SKM-1 (cell line): ENCODE measurements around the gene KCNMB4.

Experiments
- DNase-seq: peaks from one replicate; lab custom pipeline; 2025; ENCODE audit not compliant: unreplicated experiment; lab: John Stamatoyannopoulos, UW

Gene KCNMB4, protein sequence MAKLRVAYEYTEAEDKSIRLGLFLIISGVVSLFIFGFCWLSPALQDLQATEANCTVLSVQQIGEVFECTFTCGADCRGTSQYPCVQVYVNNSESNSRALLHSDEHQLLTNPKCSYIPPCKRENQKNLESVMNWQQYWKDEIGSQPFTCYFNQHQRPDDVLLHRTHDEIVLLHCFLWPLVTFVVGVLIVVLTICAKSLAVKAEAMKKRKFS

DNA sequence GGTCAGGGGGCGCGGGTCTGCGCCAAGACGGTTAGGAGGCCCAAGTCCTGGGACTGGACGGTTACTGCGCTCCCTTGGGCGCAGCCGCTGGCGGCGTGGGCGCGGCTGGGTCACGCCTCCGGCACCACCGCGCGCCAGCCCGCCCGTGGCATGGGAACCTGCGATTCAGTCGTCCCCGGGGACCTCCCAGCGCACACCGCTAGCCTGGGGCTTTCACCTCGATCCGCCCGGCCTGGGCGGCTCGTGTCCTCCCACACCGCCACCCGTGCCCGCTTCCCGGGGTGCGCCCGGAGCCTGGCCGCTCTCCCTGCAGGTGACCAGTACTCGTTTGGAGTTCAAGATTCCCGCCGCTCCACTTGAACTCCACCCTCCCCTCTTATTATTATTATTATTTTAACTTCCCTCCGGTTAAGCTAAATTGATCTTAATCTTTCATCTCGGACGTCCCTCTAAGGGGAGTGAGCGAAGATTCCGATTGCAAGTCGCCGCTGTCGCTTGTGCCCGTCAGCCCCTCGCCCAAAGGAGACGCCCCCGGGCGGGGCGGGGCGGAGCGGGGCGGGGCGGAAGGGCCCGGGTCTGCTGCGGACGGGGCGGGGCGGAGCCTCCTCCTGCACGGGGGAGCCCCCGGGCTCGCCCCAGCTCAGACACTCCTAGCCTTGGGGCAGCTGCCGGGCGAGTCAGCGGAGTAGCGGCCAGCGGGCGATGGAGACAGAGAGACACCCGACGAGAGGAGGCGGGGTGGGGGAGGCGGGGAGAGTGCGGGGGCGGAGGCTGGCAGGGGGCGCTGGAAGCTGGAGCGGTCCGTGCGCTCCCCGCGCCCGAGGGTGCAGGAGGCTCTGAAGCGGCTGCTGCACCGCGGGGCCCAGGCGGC lies at the start of gene KCNMB4:
Gene KCNMB4 (plus strand): TSS at position 643 of the 871 bp plus-strand sequence. CDS start 445 bp downstream, outside the sequence.
- no peak for DNase-seq

DNA sequence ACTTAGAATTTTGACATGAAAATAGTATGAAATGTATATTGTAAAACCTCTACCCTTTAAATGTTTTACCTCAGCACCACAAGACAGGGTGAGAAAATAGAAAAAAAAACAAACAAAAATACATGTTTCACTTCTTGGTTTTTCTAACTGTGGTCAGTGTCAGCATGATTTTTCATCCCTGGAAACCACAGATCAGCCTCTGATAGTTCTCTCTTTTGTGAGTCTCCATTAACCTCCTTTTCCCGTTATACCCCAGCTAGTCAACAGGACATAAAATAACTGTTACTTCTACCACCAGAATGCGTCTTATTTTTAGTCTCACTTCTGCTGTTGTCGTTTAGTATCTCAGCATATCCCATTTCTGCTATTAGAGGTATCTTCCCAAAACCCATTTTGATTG lies 48.3 kb upstream of the KCNMB4 start:
- no peak for DNase-seq

DNA sequence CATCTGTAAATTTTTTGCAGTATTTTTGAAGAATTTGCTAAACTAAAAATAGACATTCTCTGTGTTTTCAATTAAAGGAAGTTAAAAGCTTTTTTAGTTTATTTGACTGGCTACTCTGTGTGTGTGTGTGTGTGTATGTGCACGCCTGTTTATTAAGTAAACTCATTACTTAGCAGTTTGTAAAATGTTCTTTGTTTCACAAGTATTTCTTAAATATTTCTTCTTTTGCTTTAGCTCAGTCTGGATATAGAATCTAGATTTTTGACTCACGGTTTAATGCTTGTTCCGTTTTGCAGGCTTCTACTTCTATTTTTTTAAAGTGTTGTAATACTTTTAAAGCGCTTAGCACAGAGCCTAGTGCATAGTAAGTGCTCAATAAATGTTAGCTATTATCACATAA lies 46.5 kb upstream of the KCNMB4 start:
- DNase-seq, result no peak

DNA sequence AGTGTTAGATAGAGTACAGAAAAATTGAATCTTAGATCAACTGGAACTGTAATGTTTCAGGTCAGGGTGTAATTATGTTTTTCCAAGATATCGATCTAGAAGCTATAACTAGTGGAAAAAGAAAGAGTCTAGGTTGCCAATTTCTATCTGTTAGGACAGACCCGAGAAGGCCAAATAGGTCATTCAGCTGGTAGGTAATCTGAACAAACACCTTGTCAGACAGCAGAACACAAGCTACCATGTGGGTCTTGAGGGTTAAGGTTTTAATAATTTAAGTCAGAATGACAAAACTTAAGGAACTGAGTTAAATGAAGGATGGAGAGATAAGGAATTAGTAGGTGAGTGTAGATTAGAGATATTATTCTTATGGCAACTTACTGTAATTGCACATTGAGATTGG lies 44.9 kb upstream of the KCNMB4 start:
- no peak for DNase-seq

DNA sequence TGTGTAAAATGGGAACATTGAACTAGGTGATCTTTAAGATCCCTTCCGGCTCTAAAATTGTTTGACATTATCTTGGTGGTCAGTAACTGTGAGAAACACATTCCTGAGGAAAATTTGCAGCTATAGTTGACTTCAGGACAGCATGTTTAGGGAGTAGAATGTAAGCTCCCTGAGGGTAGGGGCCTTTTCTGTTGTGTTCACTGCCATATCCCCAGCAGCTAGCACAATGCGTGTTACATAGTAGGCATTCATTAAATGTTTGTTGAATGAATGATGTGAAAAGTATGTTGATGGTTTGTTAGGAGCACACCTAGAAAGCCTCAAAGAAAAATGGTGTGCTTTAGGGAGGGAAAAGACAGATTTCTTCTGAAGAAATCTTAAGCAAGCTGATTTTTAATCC lies 38.5 kb upstream of the KCNMB4 start:
- DNase-seq, result no peak

DNA sequence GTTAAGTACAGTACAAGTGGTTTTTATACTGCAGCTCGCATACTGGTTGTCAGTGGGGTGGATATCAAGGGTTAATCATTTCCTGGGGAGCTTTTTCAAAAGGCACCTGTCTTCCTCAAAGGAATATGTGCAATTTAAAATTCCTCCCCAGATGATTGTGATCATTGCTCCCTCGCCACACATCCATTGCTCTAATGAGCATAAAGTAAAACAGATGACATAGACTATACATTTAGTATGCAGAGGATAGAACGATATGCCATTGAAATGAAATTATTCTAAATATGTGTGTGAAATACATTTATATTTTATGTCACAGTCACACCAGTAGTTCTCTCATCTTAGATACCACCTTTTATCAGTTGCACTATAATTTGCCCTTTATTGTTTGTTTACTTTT lies 36.4 kb upstream of the KCNMB4 start:
- no peak for DNase-seq

DNA sequence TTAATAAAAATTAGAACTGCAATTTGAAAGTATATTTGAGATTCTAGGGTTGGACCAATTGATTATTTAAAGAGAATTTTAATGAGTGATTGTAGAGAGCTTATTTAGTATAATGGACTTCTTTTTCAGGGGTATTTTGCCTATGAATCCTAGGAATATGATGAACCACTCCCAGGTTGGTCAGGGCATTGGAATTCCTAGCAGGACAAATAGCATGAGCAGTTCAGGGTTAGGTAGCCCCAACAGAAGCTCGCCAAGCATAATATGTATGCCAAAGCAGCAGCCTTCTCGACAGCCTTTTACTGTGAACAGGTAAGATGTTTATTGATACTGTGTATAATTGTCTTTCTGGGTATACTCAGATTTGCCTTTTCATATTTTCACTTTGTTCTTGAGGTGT lies 35.9 kb upstream of the KCNMB4 start:
- DNase-seq, result no peak

DNA sequence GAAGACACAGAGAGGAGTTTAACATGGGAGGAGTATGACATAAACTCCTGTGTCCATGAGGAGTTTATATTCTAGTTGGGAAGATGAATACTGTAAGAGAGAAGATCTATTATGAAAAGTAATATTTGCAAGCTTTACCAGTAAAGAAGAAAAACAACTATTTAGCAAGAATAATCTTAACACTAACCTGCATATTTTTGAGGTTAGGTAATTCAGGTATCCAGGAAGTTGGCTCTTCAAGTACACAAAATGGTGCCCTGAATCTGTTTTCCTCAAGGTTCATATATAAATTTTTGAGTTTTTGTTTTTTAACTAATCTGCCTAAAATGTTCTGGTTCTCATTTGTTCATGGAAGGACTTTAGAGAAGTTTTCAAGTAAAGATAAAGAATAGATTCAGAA lies 33.9 kb upstream of the KCNMB4 start:
- no peak for DNase-seq

DNA sequence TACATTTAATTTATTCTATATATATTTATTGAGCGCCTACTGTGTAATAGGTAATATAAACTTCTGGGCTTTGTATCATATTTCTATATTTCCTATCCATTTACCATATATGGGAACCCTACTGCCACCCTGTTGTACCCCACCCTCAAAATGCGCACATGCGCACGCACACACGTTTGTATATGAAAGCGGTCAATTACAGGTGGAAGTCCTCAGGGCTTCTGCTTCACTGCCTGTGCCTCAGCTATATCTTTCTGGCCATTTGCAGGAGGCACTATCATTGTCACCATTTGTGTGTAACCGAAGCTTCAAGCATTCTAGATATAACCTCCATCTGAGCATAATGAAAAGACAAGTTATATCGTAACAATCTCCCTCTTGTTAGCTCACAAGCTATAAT lies 31.3 kb upstream of the KCNMB4 start:
- no peak for DNase-seq

DNA sequence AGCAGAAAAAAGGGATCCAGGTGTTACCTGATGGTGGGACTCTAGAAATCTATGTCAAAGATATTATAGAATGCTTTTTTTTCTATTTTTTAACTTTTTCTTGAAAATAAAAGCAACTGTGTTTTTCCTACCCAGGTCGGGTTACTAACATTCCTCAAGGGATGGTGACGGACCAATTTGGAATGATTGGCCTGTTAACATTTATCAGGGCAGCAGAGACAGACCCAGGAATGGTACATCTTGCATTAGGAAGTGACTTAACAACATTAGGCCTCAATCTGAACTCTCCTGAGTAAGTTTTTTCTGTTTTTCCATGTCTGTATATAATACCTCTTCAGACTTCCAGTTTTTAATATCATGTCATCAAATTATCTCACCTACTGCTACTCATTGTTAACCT lies 27.6 kb upstream of the KCNMB4 start:
- no peak for DNase-seq

DNA sequence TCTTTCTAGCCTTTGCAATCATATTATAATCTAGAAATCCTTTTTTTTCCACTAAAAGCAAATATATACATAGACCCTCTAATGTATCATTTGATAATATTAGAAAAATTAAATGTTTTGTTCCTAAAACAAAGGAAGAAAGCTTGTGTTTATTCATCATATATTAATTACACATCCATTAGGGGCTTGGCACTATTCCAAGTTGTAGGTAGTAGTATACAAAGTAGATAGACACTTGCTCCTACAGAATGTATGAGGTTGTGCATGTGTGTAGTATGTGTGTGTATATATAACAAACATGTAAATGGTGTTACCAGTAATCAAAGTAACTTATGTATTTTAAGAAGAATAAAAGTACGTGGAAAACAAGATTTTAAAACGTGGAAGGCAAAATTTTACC lies 15.0 kb upstream of the KCNMB4 start:
- DNase-seq, result no peak

DNA sequence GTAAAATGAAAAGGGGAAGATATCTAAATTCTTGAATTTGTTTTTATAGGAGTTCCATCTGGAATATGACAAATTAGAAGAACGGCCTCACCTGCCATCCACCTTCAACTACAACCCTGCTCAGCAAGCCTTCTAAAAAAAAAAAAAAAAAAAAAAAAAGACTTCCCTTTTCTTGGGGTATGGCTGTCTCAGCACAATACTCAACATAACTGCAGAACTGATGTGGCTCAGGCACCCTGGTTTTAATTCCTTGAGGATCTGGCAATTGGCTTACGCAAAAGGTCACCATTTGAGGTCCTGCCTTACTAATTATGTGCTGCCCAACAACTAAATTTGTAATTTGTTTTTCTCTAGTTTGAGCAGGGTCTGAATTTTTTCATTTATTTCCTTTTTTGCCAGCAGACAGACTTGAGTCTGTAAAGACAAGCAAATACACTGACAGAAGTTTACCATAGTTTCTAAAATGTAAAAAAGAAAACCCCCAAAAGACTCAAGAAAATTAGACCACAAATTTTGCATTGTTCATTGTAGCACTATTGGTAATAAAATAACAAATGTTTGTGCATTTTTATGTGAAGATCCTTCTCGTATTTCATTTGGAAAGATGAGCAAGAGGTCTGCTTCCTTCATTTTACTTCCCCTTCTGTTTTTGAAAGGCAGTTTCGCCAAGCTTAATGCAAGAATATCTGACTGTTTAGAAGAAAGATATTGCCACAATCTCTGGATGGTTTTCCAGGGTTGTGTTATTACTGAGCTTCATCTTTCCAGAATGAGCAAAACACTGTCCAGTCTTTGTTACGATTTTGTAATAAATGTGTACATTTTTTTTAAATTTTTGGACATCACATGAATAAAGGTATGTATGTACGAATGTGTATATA lies 12.1 kb upstream of the KCNMB4 start:
- no peak for DNase-seq

DNA sequence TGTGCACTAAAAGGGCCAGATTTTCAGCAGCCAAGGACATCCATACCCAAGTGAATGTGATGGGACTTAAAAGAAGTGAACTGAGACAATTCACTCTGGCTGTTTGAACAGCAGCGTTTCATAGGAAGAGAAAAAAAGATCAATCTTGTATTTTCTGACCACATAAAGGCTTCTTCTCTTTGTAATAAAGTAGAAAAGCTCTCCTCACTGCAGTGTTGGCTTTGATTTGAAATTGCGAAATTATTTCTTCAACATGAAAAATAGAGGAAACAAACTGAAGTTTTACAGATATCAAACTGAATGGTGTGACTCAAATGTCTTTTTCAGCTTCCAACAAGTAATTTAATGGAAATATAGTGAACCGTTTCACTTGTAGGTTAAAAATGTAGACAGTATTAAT lies 11.3 kb upstream of the KCNMB4 start:
- DNase-seq, result no peak

DNA sequence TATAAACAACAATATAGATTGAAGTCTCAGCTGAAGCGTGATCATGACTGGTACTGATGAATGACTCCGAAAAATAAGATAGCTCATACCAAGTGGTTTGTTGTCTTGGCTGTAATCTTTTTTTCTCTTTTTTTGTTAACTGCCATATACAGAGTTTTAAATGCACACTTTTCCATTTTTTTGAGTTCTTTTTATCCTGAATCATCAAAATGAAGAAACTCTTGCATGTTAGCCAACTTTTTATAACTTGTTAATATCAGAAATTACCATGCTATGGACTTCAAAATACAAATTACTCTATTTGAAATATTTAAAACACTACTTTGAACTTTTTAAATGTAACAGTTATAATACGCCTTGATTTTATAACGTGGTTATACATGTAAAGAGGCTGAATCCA lies 10.1 kb upstream of the KCNMB4 start:
- no peak for DNase-seq

DNA sequence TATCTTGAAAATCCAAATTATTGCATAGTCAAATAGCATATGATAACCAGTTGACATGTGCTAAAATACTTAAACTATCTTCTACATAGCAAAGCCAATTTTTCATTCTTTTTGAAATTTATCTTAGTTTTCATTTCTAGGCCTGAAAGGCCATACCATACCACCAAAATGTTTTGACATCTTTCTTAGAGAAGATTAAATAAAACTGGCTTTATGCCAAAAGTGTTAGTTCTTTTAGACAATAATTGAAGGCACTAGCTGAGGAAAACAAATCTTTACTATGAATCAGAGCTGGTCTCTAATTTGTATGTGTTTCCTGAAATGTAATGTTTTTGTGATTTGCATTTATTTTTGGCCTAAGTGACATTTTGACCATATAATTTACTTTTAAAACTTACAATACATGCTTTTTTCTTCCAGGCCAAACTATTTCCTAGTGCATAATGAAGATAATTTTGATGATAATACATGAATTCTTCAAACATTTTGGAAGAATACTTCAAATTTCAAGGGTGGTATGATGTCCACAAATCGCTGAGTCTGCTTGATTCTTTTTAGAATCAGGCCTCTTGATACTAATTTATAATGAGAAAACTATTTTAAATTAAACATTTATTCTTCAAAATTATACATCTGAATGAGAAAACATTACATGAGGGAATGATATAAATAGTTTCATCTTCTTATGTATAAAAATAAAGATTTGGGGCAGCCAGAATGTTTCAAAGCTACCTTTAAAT lies 6.5 kb upstream of the KCNMB4 start:
- DNase-seq, result no peak

DNA sequence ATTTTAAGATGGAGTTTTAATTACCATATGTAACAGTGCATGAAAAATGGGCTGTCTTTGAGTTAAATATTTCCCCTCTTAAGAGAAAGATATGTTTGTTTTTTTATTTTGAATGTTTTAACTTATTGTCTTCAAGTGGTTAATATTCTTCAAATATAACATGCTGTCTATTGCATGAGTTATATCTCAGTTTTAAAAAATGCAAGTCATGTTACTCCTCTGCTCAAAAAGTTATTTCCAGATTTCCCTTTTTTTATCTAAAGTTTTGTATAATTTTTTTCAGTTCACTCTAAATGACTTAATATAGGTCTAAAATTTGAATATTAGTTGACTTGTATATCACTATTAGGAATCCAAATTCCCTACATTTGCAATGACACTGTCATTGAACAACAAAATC lies 5.9 kb upstream of the KCNMB4 start:
- DNase-seq, result no peak

DNA sequence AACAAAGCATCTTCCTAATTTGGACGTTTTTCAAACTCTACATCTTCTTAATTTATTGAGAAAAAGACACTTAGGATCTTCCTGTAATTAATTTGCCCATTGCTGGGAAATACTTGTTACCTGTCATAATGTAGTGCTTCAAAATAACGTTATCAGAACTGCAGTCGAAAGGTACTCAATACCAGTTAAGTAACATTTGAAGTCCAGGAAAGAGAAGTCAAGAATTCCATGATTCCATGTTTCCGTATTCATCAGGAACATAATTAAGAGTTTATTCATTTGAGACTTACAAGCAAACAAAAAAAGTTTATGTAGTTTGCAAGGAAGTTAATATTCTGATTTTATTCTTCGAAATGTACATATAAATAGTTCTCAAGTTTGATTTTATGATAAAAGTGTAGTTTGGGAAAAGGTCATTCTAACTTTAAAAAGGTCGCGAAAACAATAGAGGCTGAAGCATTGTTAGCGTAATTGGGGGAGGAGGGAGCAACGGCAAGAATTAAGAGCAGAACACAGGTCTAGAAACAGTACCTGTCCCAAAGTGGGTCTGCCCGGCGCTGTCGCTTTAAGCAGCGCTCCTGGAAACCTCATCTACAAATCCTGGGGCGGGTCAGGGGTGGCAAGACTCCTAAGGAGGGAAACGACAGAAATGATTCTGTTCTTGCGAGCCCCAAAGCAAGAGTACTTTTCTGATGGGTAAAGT lies 1.2 kb upstream of the KCNMB4 start:
- DNase-seq, result no peak

DNA sequence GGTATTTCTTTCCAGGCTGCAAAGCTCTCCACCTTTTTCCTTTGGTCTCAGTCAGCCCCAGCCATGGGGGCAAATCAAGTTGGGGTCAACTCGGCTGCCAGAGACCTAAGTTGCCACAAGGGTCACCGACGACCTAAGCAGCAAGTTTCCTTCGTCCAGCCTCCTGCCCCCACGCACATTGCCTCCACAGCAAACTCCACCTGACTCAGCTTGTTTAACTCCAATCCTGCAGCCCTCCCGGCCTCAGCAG lies 767 bp upstream of the KCNMB4 start:
- DNase-seq, result no peak

DNA sequence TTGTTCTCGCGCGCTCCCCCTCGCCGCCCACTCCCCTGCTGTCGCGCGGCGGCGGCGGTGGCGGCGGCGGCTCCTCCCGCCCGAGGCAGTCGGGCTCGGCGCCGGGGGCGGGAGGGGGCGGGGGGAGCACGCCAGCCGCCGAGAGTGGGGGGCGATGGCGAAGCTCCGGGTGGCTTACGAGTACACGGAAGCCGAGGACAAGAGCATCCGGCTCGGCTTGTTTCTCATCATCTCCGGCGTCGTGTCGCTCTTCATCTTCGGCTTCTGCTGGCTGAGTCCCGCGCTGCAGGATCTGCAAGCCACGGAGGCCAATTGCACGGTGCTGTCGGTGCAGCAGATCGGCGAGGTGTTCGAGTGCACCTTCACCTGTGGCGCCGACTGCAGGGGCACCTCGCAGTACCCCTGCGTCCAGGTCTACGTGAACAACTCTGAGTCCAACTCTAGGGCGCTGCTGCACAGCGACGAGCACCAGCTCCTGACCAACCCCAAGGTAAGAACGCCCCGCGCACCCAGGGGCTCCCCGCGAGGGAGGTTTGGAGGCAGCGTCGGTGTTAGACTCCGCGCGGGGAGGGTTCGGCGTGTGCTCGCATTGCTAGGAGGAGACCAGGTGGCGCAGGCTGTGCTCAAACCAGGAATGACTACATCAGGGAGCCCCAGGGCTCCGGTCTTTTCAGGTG lies 629 bp downstream of the KCNMB4 start:
- DNase-seq, result no peak
